A673 (cell line): ENCODE data around the gene ATP5ME. TPM values are rescaled to one million over a fixed set of nuclear protein-coding genes. Genes with fewer than 3 reads are reported as not detected.

Experiments used
- BruUV-seq: library from RNA; stranded (reverse); fragments of 400-500 nt; replicated peaks from 2 replicates; lab custom pipeline; 2021; lab: Mats Ljungman, UMichigan
- CTCF ChIA-PET: fragments of 300-600 bp; sonication (Branson Sonifier 250); formaldehyde crosslinking; loops from one replicate; lab custom pipeline; 2022; ENCODE audit warnings: antibody characterized with exemption; lab: Charles Lee
- POLR2A ChIA-PET: fragments of 300-600 bp; sonication (Branson Sonifier 250); formaldehyde crosslinking; loops from one replicate; lab custom pipeline; 2022; ENCODE audit warnings: antibody characterized with exemption; ENCODE audit not compliant: low non-redundant PET; lab: Charles Lee
- DNase-seq: peaks from one replicate; pipeline ENCODE4 v3.0.0-alpha.2; 2015; ENCODE audit warnings: low spot score
- H3K27ac ChIP-seq: fragments of 200-600 bp; sonication (generic); 2 replicates; pipeline ENCODE4 v1.5.1; 2016; ENCODE audit warnings: mixed run types, low read depth, mild to moderate bottlenecking, mixed read lengths, antibody characterized with exemption, low read length; ENCODE audit not compliant: poor library complexity, severe bottlenecking
- H3K27me3 ChIP-seq: fragments of 200-600 bp; sonication (generic); replicated peaks from 2 replicates; pipeline ENCODE4 v1.6.1; 2017; ENCODE audit warnings: mixed run types, low read depth, mild to moderate bottlenecking, mixed read lengths, antibody characterized with exemption, low read length; ENCODE audit not compliant: insufficient read depth, poor library complexity
- H3K36me3 ChIP-seq: fragments of 200-600 bp; sonication (generic); 2 replicates; pipeline ENCODE4 v1.6.1; 2016; ENCODE audit warnings: mixed run types, mild to moderate bottlenecking, mixed read lengths, antibody characterized with exemption, low read length; ENCODE audit not compliant: insufficient read depth, poor library complexity, severe bottlenecking
- H3K4me1 ChIP-seq: fragments of 200-600 bp; sonication (generic); 2 replicates; pipeline ENCODE4 v1.6.1; 2017; ENCODE audit warnings: mixed run types, mild to moderate bottlenecking, mixed read lengths, antibody characterized with exemption, low read length; ENCODE audit not compliant: insufficient read depth, poor library complexity, severe bottlenecking
- H3K4me3 ChIP-seq: fragments of 200-600 bp; sonication (generic); 2 replicates; pipeline ENCODE4 v1.5.1; 2016; ENCODE audit warnings: low read depth, mixed run types, mild to moderate bottlenecking, mixed read lengths, low read length; ENCODE audit not compliant: poor library complexity, severe bottlenecking
- H3K9me3 ChIP-seq: fragments of 200-600 bp; sonication (generic); 2 replicates; pipeline ENCODE4 v1.6.1; 2016; ENCODE audit warnings: mixed run types, low read depth, mild to moderate bottlenecking, mixed read lengths, antibody characterized with exemption, low read length; ENCODE audit not compliant: poor library complexity, severe bottlenecking
- EZH2 ChIP-seq: fragments of 200-600 bp; sonication (generic); IDR thresholded peaks from 2 replicates; pipeline ENCODE4 v1.6.1; 2017; ENCODE audit warnings: borderline replicate concordance, low read depth, mild to moderate bottlenecking, mixed read lengths, antibody characterized with exemption, low read length; ENCODE audit not compliant: poor library complexity, severe bottlenecking
- intact Hi-C: fragments of 100-400 bp; cut with micrococcal nuclease; formaldehyde crosslinking; loops from one replicate; pipeline ENCODE4 v1.10.0; 2022; ENCODE audit not compliant: unreplicated experiment
- total RNA-seq: library from RNA; stranded (reverse); gene quantifications from 2 replicates; pipeline ENCODE4 v1.2.3, GENCODE V29; 2021
- TF ChIP-seq, protein P1 (sequence below): fragments of 300-800, 200-600 bp; sonication (generic); conservative IDR thresholded peaks from 2 replicates; pipeline ENCODE4 v1.5.1; 2017; ENCODE audit warnings: low read depth, mild to moderate bottlenecking, antibody characterized with exemption, low read length, moderate library complexity, mixed read lengths

The ATP5ME gene
- total RNA-seq, 1 experiment from 2014 or later = 383 TPM

DNA sequence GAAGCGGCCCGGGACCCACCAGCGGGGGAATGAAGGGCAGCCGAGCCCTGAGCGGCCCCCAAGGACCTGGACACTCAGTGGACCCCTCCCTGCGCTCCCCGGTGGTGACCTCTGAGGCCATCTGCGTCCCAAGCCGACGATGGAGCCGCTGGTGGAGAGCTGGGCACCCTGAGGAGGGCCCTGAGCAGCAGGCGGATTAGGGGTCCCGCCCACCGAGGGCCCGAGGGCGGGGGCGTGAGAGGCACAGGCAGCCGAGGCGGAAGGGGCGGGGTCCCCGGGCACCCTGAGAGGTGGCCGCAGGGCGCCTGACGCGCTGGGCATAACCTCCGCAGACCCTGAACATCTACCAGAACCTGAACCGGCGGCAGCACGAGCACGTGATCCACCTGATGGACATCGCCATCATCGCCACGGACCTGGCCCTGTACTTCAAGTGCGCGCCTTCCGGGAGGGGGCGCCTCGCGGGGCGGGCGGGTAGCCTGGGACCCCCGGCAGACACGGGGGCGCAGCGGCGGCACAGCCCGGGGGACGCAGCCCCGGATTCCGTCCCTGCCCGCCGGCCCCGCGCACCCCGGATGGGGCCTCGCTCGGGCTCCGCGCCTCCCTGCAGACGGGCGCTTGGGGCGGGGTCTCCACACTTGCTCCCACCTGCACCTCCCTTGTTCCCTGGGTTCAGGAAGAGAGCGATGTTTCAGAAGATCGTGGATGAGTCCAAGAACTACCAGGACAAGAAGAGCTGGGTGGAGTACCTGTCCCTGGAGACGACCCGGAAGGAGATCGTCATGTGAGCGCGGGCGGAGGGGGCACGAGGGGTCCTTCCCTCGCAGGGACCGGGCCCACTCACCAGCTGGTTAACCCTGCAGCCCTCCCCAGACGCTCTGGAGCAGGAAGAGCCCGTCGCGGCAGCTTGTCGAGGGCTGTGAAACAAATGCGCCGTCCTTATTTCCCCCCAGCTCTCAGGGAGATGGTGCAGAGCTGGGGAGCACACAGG is 10.3 kb downstream of the ATP5ME start:
- TF ChIP-seq, protein P1, sequence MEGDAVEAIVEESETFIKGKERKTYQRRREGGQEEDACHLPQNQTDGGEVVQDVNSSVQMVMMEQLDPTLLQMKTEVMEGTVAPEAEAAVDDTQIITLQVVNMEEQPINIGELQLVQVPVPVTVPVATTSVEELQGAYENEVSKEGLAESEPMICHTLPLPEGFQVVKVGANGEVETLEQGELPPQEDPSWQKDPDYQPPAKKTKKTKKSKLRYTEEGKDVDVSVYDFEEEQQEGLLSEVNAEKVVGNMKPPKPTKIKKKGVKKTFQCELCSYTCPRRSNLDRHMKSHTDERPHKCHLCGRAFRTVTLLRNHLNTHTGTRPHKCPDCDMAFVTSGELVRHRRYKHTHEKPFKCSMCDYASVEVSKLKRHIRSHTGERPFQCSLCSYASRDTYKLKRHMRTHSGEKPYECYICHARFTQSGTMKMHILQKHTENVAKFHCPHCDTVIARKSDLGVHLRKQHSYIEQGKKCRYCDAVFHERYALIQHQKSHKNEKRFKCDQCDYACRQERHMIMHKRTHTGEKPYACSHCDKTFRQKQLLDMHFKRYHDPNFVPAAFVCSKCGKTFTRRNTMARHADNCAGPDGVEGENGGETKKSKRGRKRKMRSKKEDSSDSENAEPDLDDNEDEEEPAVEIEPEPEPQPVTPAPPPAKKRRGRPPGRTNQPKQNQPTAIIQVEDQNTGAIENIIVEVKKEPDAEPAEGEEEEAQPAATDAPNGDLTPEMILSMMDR = peak; percentile 38; the same call in 1 of the 2 replicates
- TF ChIP-seq EZH2 = no peak
- POLR2A ChIA-PET = no interaction called here
- peak overlapping the region; percentile 77 for H3K4me3 ChIP-seq
- CTCF ChIA-PET = interaction anchor here (1.0 kb wide), 1 partner anchor 10 kb away, joined by 4 read pairs; the partner anchor contains the start of genes ATP5ME and MYL5
- no peaks in the 10 kb centered on the region for H3K9me3 ChIP-seq
- H3K36me3 ChIP-seq = no peaks in the 10 kb centered on the region
- TSS peak; percentile 58 for BruUV-seq
- DNase-seq = peak; percentile 87
- no peaks in the 10 kb centered on the region for H3K27me3 ChIP-seq
- intact Hi-C loops = no loop called here
- peaks cover 4% of the 10 kb centered on the region for H3K4me1 ChIP-seq
- H3K27ac ChIP-seq = peak overlapping the region; percentile 79

DNA sequence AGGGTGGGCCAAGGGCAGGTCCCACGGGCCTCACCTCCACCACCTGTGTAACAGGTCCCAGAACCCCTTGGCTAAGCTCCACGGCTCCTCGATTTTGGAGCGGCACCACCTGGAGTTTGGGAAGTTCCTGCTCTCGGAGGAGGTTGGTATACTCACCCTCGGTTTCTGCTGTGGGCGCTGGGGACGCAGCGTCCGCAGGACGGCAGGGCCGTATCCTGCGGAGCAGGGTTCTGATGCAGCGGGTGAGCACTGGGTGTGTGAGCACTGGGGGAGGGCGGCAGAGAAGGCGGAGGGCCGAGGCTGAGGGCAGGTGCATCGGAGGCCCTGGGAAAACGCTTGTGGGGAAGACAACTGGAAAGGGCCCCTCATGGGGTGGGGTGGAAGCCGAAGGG is 11.0 kb downstream of the ATP5ME start:
- DNase-seq = no peak
- no TSS peak for BruUV-seq
- H3K36me3 ChIP-seq = no peaks in the 10 kb centered on the region
- TF ChIP-seq, protein P1 = no peak
- no peaks in the 10 kb centered on the region for H3K27me3 ChIP-seq
- no peaks in the 10 kb centered on the region for H3K9me3 ChIP-seq
- ChIA-PET CTCF (interaction anchor here (1.0 kb wide), 1 partner anchor 11 kb away, joined by 4 read pairs; the partner anchor contains the start of genes ATP5ME and MYL5), POLR2A (no interaction called here)
- H3K4me3 ChIP-seq = peak overlapping the region; percentile 77
- intact Hi-C loops = no loop called here
- peak overlapping the region; percentile 79 for H3K27ac ChIP-seq
- H3K4me1 ChIP-seq = peaks cover 4% of the 10 kb centered on the region

DNA sequence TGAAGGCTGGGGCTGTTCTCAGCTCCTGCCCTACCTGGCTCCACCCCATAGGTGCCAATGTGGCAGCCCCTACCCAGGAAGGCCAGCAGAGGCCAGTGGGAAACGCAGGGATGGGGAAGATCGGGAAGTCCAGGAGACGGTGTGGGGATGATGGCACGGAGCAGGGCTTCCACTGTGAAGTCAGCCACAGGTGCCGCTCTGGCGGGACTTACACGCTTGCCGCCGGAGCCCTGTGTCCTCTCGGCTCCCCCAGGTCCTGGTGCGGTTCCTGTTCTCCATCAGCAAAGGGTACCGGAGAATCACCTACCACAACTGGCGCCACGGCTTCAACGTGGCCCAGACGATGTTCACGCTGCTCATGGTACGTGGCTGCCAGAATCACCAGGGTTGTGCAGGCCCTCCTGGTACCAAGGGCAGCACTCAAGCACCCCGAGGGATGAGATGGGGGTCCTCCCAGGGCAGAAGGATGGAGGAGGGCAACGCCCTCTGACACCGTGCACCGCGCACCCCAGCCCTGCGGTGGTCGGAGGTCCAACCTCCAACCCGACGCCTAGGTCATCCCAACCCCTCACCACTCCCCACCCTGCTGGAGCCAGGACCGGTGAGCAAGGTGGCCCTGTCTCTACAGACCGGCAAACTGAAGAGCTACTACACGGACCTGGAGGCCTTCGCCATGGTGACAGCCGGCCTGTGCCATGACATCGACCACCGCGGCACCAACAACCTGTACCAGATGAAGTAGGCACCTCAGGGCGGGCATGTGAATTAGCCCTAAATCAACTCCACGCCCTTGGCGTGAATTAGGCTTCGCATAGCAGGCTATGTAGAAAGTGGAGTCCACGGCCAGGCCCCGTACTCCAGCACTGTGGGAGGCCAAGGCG is 12.0 kb downstream of the ATP5ME start:
- ChIA-PET CTCF (interaction anchor here (1.0 kb wide), 1 partner anchor 12 kb away, joined by 4 read pairs; the partner anchor contains the start of genes ATP5ME and MYL5), POLR2A (no interaction called here)
- BruUV-seq = TSS peak; percentile 65
- no peaks in the 10 kb centered on the region for H3K36me3 ChIP-seq
- H3K27ac ChIP-seq = no peak overlapping the region
- DNase-seq = no peak
- intact Hi-C loops = no loop called here
- no peak overlapping the region for H3K4me3 ChIP-seq
- no peak for TF ChIP-seq EZH2
- TF ChIP-seq, protein P1 = no peak
- H3K27me3 ChIP-seq = no peaks in the 10 kb centered on the region
- H3K4me1 ChIP-seq = peaks cover 4% of the 10 kb centered on the region
- no peaks in the 10 kb centered on the region for H3K9me3 ChIP-seq
